Thyroid gland (tissue), 4 donors: ENCODE results near the gene RNPEPL1. TPM values are rescaled to one million over a fixed set of nuclear protein-coding genes. Genes with fewer than 3 reads are reported as not detected.

Experiments
- DNase-seq, 2 donors: peaks; one replicate each; pipeline ENCODE4 v3.0.0-alpha.2; 2019
- H3K27ac ChIP-seq, 3 donors: fragments of 200-600 bp; sonication (generic); 1 replicate in 2 of 3; 2 replicates in 1 of 3; pipeline ENCODE4 v1.5.1; 2016 to 2019; ENCODE audit warnings: mild to moderate bottlenecking in 1 of 3, moderate library complexity in 1 of 3
- H3K27me3 ChIP-seq: fragments of 200-600 bp; sonication (generic); one replicate; pipeline ENCODE4 v1.5.1; 2019
- H3K36me3 ChIP-seq, 2 donors: fragments of 200-600 bp; sonication (generic); one replicate each; pipeline ENCODE4 v1.5.1; 2016 to 2019
- H3K4me1 ChIP-seq, 2 donors: fragments of 200-600 bp; sonication (generic); one replicate each; pipeline ENCODE4 v1.5.1; 2017 to 2019
- H3K4me3 ChIP-seq, 3 donors: fragments of 200-600 bp; sonication (generic); replicated peaks in 1 of 3; 1 replicate in 2 of 3; 2 replicates in 1 of 3; pipeline ENCODE4 v1.5.1; 2016; ENCODE audit warnings: mild to moderate bottlenecking in 1 of 3
- H3K9me3 ChIP-seq: fragments of 200-600 bp; sonication (generic); one replicate; pipeline ENCODE4 v1.5.1; 2017
- POLR2A ChIP-seq, 2 donors: fragments of 450-650 bp; IDR thresholded peaks; one replicate each; pipeline ENCODE4 v1.6.1; 2017; ENCODE audit warnings: antibody characterized with exemption in 2 of 2, mild to moderate bottlenecking in 2 of 2, moderate library complexity in 1 of 2
- WGBS, 2 donors: methylation state at CpG; one replicate each; pipeline ENCODE4 v1.1.5; 2017; 5-methylcytosine and 5-hydroxymethylcytosine counted together
- intact Hi-C: fragments of 100-400 bp; cut with DNase I; formaldehyde crosslinking; loops from one replicate; pipeline ENCODE4 v1.15.1; 2023
- total RNA-seq, 4 donors: library from RNA; depleted of rRNA; stranded (reverse); fragments of >200 nt; gene quantifications; one replicate each; pipeline ENCODE4 v1.2.3, GENCODE V29; 2016
- TF ChIP-seq, protein P1 (sequence below), 6 experiments: fragments of 200-600 bp in 3 of 6; fragments of 450-650 bp in 3 of 6; sonication (generic) in 3 of 6; IDR thresholded peaks; one replicate each; pipeline ENCODE4 v1.5.1; 2016 to 2019; ENCODE audit warnings: antibody characterized with exemption in 6 of 6, mild to moderate bottlenecking in 2 of 6, inconsistent platforms in 1 of 6, moderate library complexity in 1 of 6

RNPEPL1 gene
- total RNA-seq, 4 donors from 2014 or later = 20.0 to 45.5 (median 37.3) TPM

DNA sequence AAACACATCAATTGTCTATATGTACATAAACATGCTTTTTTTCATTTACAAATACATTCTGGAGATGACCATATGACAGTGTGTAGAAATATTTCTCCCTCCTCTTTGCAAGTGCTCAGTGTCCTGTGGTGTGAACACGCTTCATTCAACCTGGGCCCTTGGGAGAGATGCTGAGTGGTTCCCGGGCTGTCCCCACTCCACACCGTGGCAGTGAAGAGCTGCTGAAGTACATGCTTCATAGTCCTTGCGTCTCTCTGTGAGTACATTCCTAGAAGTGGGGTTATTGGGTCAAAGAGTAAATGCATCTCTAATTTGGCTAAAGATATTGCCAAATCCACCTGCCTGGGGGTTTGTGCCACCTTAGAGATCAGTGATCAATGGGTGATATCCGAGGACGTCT, 50.5 kb downstream of the RNPEPL1 start:
- peak; percentile 81 to 90 for DNase-seq
- Histone ChIP-seq H3K27me3 (no peaks in the 10 kb centered on the region), H3K9me3 (no peaks in the 10 kb centered on the region), H3K4me3 (no peak overlapping the region), H3K36me3 (no peaks in the 10 kb centered on the region), H3K4me1 (peaks cover 0 to 18% of the 10 kb centered on the region in 2 donors), H3K27ac (no peak overlapping the region)
- intact Hi-C loops = no loop called here
- 40 to 44% methylated on average over 6 of the region's 6 CpGs for WGBS, 2 donors
- no peak for TF ChIP-seq POLR2A (IDR thresholded peaks at IDR 0.05)
- TF ChIP-seq, protein P1, sequence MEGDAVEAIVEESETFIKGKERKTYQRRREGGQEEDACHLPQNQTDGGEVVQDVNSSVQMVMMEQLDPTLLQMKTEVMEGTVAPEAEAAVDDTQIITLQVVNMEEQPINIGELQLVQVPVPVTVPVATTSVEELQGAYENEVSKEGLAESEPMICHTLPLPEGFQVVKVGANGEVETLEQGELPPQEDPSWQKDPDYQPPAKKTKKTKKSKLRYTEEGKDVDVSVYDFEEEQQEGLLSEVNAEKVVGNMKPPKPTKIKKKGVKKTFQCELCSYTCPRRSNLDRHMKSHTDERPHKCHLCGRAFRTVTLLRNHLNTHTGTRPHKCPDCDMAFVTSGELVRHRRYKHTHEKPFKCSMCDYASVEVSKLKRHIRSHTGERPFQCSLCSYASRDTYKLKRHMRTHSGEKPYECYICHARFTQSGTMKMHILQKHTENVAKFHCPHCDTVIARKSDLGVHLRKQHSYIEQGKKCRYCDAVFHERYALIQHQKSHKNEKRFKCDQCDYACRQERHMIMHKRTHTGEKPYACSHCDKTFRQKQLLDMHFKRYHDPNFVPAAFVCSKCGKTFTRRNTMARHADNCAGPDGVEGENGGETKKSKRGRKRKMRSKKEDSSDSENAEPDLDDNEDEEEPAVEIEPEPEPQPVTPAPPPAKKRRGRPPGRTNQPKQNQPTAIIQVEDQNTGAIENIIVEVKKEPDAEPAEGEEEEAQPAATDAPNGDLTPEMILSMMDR (IDR thresholded peaks at IDR 0.05) = no peak

DNA sequence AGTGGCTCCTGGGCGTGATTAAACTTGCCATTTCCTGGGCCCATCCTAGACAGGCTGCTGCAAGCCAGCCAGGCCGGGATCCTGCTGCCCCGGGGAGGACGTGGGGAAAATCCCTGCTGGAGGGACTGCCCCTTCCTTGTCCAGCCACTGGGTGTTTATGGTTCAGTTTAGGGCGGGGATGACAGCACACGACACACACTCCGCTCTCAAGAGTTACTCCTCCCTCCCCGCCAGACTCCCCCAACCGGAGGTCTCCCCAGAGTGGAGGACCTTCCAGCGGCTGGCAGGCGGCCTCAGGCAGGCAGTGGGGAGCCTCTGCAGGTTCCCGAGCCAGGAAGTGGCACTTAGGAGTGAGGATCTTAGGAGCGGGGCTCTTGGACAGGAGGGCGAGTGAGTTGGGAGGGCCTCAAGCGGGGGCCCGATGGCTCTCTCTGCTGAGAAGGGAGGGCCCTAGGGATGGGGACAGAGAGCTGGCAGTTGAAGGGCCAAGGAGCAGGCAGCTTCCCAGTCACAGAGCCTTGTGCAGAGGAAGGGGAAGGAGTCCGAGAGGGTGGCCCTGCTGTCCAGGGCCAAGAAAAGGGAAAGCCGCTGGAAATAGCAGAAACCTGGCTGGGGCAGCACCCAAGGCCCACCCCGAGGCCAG, 51.3 kb downstream of the RNPEPL1 start:
- H3K9me3 ChIP-seq = no peaks in the 10 kb centered on the region
- intact Hi-C loops = no loop called here
- DNase-seq = peak in 1 of 2 donors; percentile 1
- no peak overlapping the region for H3K27ac ChIP-seq
- no peaks in the 10 kb centered on the region for H3K36me3 ChIP-seq
- 57 to 73% methylated on average over 17 to 18 of the region's 19 CpGs for WGBS, 2 donors
- no peak overlapping the region for H3K4me3 ChIP-seq
- TF ChIP-seq, protein P1 (IDR thresholded peaks at IDR 0.05) = no peak
- no peak for TF ChIP-seq POLR2A (IDR thresholded peaks at IDR 0.05)
- peaks cover 0 to 18% of the 10 kb centered on the region in 2 donors for H3K4me1 ChIP-seq
- no peaks in the 10 kb centered on the region for H3K27me3 ChIP-seq

- Histone ChIP-seq H3K27me3 (no peaks in the 10 kb centered on the region), H3K36me3 (no peaks in the 10 kb centered on the region), H3K9me3 (no peaks in the 10 kb centered on the region), H3K4me1 (peaks cover 0 to 16% of the 10 kb centered on the region in 2 donors), H3K4me3 (no peak overlapping the region), H3K27ac (no peak overlapping the region)
- DNase-seq = peak in 1 of 2 donors; percentile 1
- 94 to 100% methylated on average over 1 to 10 of the region's 13 CpGs for WGBS, 2 donors
- intact Hi-C loops = no loop called here
- TF ChIP-seq POLR2A (IDR thresholded peaks at IDR 0.05) = no peak
- TF ChIP-seq, protein P1 (IDR thresholded peaks at IDR 0.05) = no peak
These were observed 52.0 kb downstream of the RNPEPL1 start for GRCh38 chr2:240620149-240620731.

DNA sequence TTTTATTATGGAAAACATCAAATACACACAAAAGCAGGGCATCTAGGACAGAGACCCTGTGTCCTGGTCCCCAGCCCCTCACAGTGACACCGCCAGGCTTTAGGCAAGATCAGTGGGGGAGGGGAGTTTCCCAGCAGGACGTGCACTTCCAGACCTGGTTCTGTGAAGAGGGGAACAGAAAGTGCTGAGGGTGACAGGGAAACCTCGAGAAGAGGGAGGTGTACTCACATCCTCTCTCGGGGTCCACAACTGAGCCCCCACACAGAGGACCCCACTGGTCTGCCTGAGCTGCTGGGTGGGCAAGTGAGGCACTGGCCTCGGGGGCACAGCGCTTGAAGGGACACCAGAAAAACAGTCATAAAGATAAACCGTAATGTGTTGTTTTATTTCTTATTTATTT, 52.6 kb downstream of the RNPEPL1 start:
- no peaks in the 10 kb centered on the region for H3K36me3 ChIP-seq
- DNase-seq = peak in 1 of 2 donors; percentile 0

GRCh38 chr2:240622060-240622411, 53.8 kb downstream of the RNPEPL1 start:
- 76 to 81% methylated on average over 9 of the region's 9 CpGs for WGBS, 2 donors
- Histone ChIP-seq H3K27ac (no peak overlapping the region), H3K9me3 (no peaks in the 10 kb centered on the region), H3K36me3 (no peaks in the 10 kb centered on the region), H3K4me3 (no peak overlapping the region), H3K27me3 (no peaks in the 10 kb centered on the region), H3K4me1 (peaks cover 0 to 8% of the 10 kb centered on the region in 2 donors)
- intact Hi-C loops = no loop called here
- TF ChIP-seq, protein P1 (IDR thresholded peaks at IDR 0.05) = no peak
- DNase-seq = peak in 1 of 2 donors; percentile 0

More for the DNA sequence above, 52.6 kb downstream of the RNPEPL1 start:
- Histone ChIP-seq H3K27me3 (no peaks in the 10 kb centered on the region), H3K27ac (no peak overlapping the region), H3K9me3 (no peaks in the 10 kb centered on the region), H3K4me3 (no peak overlapping the region), H3K4me1 (peaks cover 0 to 9% of the 10 kb centered on the region in 2 donors)
- TF ChIP-seq, protein P1 (IDR thresholded peaks at IDR 0.05) = no peak
- TF ChIP-seq POLR2A (IDR thresholded peaks at IDR 0.05) = no peak
- intact Hi-C loops = no loop called here
- WGBS, 2 donors = 85 to 86% methylated on average over 7 of the region's 7 CpGs
